MCF 10A (cell line): Measurements from ENCODE around the gene ABCC9. TPM values are rescaled to one million over a fixed set of nuclear protein-coding genes. Genes with fewer than 3 reads are reported as not detected.

ENCODE experiments used
- BruUV-seq: library from RNA; stranded (reverse); fragments of 400-500 nt; replicated peaks from 2 replicates; lab custom pipeline; 2021; lab: Mats Ljungman, UMichigan
- CTCF ChIA-PET: fragments of 300-600 bp; sonication (Branson Sonifier 250); formaldehyde crosslinking; extraction: SDS; loops from one replicate; lab custom pipeline; 2021; ENCODE audit warnings: antibody characterized with exemption, inconsistent platforms; lab: Yijun Ruan, JAX
- POLR2A ChIA-PET: fragments of 300-600, 350-650 bp; sonication (Branson Sonifier 250); formaldehyde crosslinking; extraction: SDS; loops from one replicate; lab custom pipeline; 2020; ENCODE audit warnings: antibody characterized with exemption, inconsistent platforms; lab: Yijun Ruan, JAX
- DNase-seq: peaks from one replicate; pipeline ENCODE4 v3.0.0-alpha.2; 2018; ENCODE audit not compliant: unreplicated experiment
- H3K27ac Mint-ChIP-seq: one replicate; pipeline ENCODE4 v1.8.0; 2022; ENCODE audit warnings: mild to moderate bottlenecking, low read depth, mixed read lengths; ENCODE audit not compliant: unreplicated experiment
- H3K27me3 Mint-ChIP-seq: one replicate; pipeline ENCODE4 v1.8.0; 2022; ENCODE audit warnings: mixed read lengths; ENCODE audit not compliant: insufficient read depth, unreplicated experiment
- H3K36me3 Mint-ChIP-seq: one replicate; pipeline ENCODE4 v1.8.0; 2022; ENCODE audit warnings: mild to moderate bottlenecking, moderate library complexity, mixed read lengths; ENCODE audit not compliant: insufficient read depth, unreplicated experiment
- H3K4me1 Mint-ChIP-seq: one replicate; pipeline ENCODE4 v1.8.0; 2022; ENCODE audit warnings: mixed read lengths; ENCODE audit not compliant: insufficient read depth, unreplicated experiment
- H3K4me3 Mint-ChIP-seq: one replicate; pipeline ENCODE4 v1.8.0; 2022; ENCODE audit warnings: mild to moderate bottlenecking, moderate library complexity, mixed read lengths; ENCODE audit not compliant: unreplicated experiment
- H3K9me3 Mint-ChIP-seq: one replicate; pipeline ENCODE4 v1.8.0; 2022; ENCODE audit warnings: mixed read lengths; ENCODE audit not compliant: unreplicated experiment
- CTCF ChIP-seq: fragments of 200-600 bp; IDR thresholded peaks from one replicate; pipeline ENCODE4 v1.8.0; 2022; ENCODE audit warnings: antibody characterized with exemption, mild to moderate bottlenecking; ENCODE audit not compliant: unreplicated experiment
- intact Hi-C: fragments of 100-400 bp; cut with micrococcal nuclease; formaldehyde crosslinking; loops from 2 replicates; pipeline ENCODE4 v1.14.1; 2022
- total RNA-seq: library from RNA; stranded (reverse); gene quantifications from 2 replicates; pipeline ENCODE4 v1.2.3, GENCODE V29; 2022

ABCC9 gene
- total RNA-seq, 1 experiment from 2014 or later = 0.12 TPM

GRCh38 chr12:21776175-21776574 lies 165.1 kb downstream of the ABCC9 start:
- no peaks in the 10 kb centered on the region for H3K4me1 Mint-ChIP-seq
- no TSS peak for BruUV-seq
- peaks cover 24% of the 10 kb centered on the region for H3K27me3 Mint-ChIP-seq
- intact Hi-C loops = no loop called here
- no peak overlapping the region for H3K27ac Mint-ChIP-seq
- H3K36me3 Mint-ChIP-seq = no peaks in the 10 kb centered on the region
- no peak for DNase-seq
- H3K4me3 Mint-ChIP-seq = no peak overlapping the region
- no peaks in the 10 kb centered on the region for H3K9me3 Mint-ChIP-seq
- POLR2A ChIA-PET = no interaction called here
- TF ChIP-seq CTCF = no peak
- CTCF ChIA-PET = no interaction called here

- no TSS peak for BruUV-seq
- Mint-ChIP-seq H3K4me3 (no peak overlapping the region), H3K9me3 (no peaks in the 10 kb centered on the region), H3K27me3 (peaks cover 24% of the 10 kb centered on the region), H3K27ac (no peak overlapping the region), H3K4me1 (no peaks in the 10 kb centered on the region), H3K36me3 (no peaks in the 10 kb centered on the region)
- TF ChIP-seq CTCF = no peak
- ChIA-PET POLR2A (no interaction called here), CTCF (no interaction called here)
- no peak for DNase-seq
- intact Hi-C loops = no loop called here
Observed at GRCh38 chr12:21775133-21775820, 165.9 kb downstream of the ABCC9 start.

- Mint-ChIP-seq H3K27me3 (peaks cover 24% of the 10 kb centered on the region), H3K36me3 (no peaks in the 10 kb centered on the region), H3K4me1 (no peaks in the 10 kb centered on the region), H3K27ac (no peak within 1 kb of the TSS), H3K9me3 (no peaks in the 10 kb centered on the region), H3K4me3 (no peak within 1 kb of the TSS)
- DNase-seq = no peak
- no TSS peak for BruUV-seq
- no peak for TF ChIP-seq CTCF
- intact Hi-C loops = no loop called here
- CTCF ChIA-PET = interaction anchor here (0.6 kb wide), 1 partner anchor 214 kb away, joined by 3 read pairs; no protein-coding TSS in a partner anchor
- POLR2A ChIA-PET = no interaction called here
Observed at GRCh38 chr12:21774358-21775132, 166.7 kb downstream of the ABCC9 start, which contains the start of gene KCNJ8. TSS of gene KCNJ8 (minus strand) at chr12:21774706. CDS start at chr12:21773616, 1,090 bp downstream.

- intact Hi-C loops = no loop called here
- H3K4me3 Mint-ChIP-seq = no peak overlapping the region
Observed at GRCh38 chr12:21773806-21774205, 167.4 kb downstream of the ABCC9 start.

More at GRCh38 chr12:21773806-21774205, 167.4 kb downstream of the ABCC9 start:
- ChIA-PET CTCF (no interaction called here), POLR2A (no interaction called here)
- H3K4me1 Mint-ChIP-seq = no peaks in the 10 kb centered on the region
- H3K9me3 Mint-ChIP-seq = no peaks in the 10 kb centered on the region
- BruUV-seq = no TSS peak
- peaks cover 24% of the 10 kb centered on the region for H3K27me3 Mint-ChIP-seq
- no peak for TF ChIP-seq CTCF
- H3K36me3 Mint-ChIP-seq = no peaks in the 10 kb centered on the region
- no peak overlapping the region for H3K27ac Mint-ChIP-seq
- no peak for DNase-seq
